ENCODE results near the gene TMEM121. TPM values are rescaled to one million over a fixed set of nuclear protein-coding genes. Genes with fewer than 3 reads are reported as not detected.

The TMEM121 gene
- polyA plus RNA-seq, 4 donors = 3.2 to 7.2 (median 5.4) TPM

Other genes with a start within 250 kb of the TMEM121 start
- gene BRF1, start 225.6 kb upstream of the TMEM121 start, polyA plus RNA-seq (ENCODE audit: insufficient read length in 4 of 4) = 10 to 100 TPM; 27.5 to 39.5 (median 37.7) TPM
- 100 to 1,000 TPM in 1 of 4 donors, 10 to 100 TPM in 3; 46.8 to 102 (median 80.9) TPM for gene PACS2, start 211.8 kb upstream of the TMEM121 start, polyA plus RNA-seq (ENCODE audit: insufficient read length in 4 of 4)
- 1 to 10 TPM; 1.0 to 4.4 (median 2.4) TPM for gene TEX22, start 128.0 kb upstream of the TMEM121 start, polyA plus RNA-seq (ENCODE audit: insufficient read length in 4 of 4)
- gene MTA1, start 106.8 kb upstream of the TMEM121 start, polyA plus RNA-seq (ENCODE audit: insufficient read length in 4 of 4) = 100 to 1,000 TPM in 3 of 4 donors, 10 to 100 TPM in 1; 71.1 to 172 (median 132) TPM
- 100 to 1,000 TPM; 101 to 193 (median 149) TPM for gene CRIP2, start 51.8 kb upstream of the TMEM121 start, polyA plus RNA-seq (ENCODE audit: insufficient read length in 4 of 4)
- 10 to 100 TPM; 27.4 to 44.0 (median 33.1) TPM for gene CRIP1, start 39.7 kb upstream of the TMEM121 start, polyA plus RNA-seq (ENCODE audit: insufficient read length in 4 of 4)
- gene TEDC1, start 35.3 kb upstream of the TMEM121 start, polyA plus RNA-seq (ENCODE audit: insufficient read length in 4 of 4) = 10 to 100 TPM in 2 of 4 donors, 1 to 10 TPM in 2; 5.3 to 12.1 (median 10.3) TPM

Data from left renal cortex interstitium (tissue), 4 donors.